CMK (cell line): Measurements from ENCODE around the gene STIM1.
"Not testable (repeated sequence)": the region's sequence is repeated elsewhere in the genome, so short reads cannot be mapped to it uniquely, and the experiment has no call there.

Experiments
- DNase-seq: peaks from one replicate; pipeline ENCODE4 v3.0.0-alpha.2; 2010; ENCODE audit warnings: low read depth

STIM1 gene

DNA sequence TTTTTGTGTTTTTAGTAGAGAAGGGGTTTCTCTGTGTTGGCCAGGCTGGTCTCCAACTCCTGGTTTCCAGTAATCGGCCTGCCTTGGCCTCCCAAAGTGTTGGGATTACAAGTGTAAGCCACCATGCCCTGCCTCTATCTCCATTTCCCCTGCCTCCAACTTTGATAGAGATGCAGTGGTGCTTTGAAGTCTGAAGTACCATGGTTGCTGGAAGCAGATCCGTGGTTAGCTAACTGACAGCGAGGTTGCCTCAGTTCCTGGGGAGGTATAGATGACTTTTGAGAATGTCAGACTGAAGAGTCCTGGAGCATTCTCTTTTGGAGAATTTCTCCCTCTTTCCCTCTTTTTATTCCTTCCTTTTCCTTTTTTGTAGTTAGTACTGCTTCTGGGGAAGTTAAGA, 127.6 kb downstream of the STIM1 start:
- DNase-seq = no peak

DNA sequence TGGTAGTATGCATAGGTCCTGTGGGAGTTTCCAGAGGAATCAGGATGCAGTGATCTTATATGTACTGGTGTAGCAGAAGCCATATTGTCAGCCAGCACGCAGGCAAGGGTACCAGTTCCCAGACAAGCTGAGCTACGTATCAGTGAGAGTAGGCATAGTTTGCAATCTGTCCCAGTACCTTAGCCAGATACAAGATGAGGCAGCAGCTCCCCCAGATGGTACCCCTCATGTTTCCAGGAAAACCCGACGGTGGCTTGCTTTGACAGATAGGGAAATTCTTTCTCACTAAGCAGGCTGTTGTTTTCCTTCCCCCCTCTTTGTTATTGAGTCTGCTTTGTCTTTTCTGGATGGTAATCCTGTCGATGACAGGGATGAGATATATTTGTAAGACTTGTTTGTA, 129.4 kb downstream of the STIM1 start:
- no peak for DNase-seq

DNA sequence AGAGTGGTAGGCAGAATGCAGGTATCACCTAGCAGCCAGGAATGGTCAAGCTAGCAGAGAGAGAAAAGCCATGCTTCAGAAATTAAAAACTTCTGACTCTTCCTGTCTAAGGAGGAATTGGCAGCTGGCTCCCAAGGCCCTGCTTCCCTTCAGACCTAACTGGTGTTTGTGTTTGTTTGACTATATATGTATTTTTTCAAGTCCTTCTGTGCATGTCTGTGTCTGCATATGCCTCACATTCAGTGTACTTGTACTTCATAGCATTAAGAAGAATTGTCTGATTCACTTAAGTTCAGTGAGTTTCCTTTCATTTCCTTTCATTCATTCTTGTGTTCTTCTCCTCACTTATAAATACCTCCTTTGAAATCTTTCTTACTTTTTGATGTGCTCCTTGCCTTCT, 130.2 kb downstream of the STIM1 start:
- DNase-seq = no peak

DNA sequence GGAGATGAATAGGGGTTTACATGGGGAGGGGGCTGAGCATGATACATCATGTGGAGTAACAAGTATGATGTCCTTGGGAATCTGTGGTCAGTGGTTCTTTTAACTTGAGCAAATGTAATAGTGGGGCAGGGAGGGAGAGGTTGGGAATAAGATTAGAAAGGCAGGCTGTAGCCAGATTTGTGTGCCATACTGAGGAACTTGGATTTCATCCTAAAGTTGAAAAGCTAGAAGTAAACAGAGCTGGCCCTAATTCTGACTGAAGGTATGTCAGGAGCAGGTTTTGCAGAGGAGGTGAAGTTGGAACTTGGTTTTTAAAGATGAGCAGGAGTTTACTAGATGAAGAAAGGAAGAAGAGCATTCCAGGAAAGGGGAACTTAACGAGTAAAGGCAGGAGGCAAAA, 130.8 kb downstream of the STIM1 start:
- no peak for DNase-seq

DNA sequence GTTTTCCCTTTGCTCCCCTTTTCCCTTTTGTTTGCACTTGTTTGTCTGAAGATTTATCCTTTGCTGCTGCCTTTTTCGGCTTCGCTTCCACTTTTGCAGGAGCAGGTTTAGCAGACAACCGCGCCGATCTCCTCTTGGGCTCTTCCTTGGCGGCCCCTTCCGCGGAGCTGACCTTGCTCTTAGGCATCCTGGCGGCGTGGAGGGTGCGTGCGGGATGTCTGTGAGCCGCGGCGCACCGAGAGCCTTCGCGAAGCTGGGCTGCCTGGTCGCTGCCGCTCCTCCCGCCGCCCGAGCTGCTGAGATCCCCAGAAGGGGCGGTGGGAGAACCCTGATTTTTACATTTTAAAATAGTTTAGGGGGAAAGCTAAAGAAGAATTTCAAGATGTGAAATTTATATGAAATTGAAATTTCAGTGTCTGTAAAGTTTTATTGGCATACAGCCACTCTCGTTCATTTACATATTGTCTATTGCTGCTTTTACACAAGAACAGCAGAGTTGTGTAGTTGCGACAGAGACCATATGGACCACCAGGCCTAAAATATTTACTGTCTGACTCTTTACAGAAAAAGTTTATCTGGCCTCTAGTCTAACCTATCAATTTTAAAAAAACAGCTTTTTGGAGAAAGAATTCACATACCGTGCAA, 133.9 kb downstream of the STIM1 start:
- no peak for DNase-seq

DNA sequence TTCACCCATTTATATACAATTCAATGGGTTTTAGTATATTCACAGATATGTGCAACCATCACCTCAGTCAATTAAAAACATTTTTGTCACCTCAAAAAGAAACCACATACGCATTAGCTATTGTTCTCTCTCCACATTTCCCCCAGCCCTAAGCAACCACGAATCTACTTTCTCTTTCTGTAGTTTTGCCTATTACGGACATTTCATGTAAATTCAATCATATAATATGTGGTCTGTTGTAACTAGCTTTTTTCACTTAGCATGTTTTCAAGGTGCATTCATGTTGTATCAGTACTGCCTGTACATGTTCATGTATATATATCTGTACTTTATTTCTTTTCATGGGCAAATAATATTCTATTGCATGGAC, 134.4 kb downstream of the STIM1 start:
- DNase-seq = no peak

DNA sequence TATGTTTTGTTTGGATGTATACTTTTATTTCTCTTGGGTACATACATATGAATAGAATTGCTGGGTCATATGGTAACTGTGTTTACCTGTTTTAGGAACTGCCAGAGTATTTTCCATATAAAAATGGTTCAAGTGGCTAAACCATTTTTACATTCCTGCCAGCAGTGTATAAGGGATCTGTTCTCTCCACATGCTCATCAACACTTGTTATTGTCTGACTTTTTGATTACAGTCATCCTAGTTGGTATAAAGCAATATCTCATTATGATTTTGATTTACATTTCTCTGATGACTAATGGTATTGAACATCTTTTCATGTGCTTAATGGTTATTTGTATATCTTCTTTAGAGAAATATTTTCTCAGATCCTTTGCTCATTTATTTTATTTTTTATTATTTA, 134.9 kb downstream of the STIM1 start:
- DNase-seq = no peak

DNA sequence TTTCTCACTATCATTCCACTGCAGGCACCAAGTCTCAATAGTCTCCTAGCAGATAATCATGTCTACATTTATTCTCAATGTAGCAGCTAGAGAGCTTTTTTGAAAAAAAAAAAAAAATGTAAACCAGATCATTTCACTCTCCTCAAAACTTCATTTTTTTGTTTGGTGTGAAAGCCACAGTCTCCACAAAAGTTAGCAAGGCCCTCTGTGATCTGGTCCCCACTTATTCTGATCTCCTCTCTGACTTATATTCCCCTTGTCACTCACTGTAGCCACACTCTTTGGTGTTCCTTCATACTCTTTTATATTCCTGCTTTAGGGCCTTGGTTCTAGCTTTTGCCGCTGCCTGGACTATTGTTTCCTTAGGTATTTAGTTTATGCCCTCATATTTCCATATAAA, 137.5 kb downstream of the STIM1 start:
- DNase-seq = no peak

DNA sequence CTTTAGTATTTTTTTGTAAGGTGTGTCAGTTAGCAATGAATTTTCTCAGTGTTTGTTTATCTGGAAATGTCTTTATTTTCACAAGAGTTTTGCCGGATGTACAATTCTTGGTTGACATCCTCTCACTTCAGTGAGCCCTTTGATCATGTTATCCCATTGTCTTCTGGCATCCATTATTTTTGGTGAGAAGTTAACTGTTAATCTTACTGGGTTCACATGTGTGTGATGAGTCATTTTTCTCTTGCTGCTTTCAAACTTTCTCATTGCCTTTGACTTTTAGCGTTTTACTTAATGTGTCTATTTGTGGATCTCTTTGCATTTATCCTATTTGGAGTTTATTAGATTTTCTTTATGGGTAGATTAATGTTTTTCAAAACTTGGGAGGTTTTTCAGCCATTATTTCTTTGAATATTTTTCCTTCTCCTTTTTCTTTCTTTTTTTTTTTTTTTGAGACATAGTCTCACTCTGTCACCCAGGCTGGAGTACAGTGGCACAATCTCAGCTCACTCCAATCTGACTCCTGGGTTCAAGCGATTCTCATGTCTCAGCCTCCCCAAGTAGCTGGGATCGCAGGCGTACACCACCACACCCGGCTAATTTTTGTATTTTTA, 138.7 kb downstream of the STIM1 start:
- no peak for DNase-seq

DNA sequence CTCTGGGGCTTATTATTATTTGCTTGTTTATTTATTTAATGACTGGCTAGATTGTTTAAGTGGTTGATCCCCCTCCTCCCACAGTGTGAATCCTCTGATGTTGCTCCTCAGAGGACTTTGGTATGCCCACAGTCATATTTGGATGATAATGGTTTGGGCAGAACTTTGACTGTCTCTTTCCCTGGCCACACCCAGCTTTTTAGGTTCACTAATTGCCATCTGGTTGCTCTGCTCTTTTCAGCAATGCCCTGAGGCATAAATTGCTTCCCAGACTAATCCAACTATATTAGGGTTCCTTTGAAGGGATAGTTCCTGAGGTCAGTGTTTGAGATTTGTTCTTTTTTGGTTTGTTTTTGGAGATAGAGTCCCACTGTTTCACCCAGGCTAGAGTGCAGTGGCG, 139.8 kb downstream of the STIM1 start:
- no peak for DNase-seq

DNA sequence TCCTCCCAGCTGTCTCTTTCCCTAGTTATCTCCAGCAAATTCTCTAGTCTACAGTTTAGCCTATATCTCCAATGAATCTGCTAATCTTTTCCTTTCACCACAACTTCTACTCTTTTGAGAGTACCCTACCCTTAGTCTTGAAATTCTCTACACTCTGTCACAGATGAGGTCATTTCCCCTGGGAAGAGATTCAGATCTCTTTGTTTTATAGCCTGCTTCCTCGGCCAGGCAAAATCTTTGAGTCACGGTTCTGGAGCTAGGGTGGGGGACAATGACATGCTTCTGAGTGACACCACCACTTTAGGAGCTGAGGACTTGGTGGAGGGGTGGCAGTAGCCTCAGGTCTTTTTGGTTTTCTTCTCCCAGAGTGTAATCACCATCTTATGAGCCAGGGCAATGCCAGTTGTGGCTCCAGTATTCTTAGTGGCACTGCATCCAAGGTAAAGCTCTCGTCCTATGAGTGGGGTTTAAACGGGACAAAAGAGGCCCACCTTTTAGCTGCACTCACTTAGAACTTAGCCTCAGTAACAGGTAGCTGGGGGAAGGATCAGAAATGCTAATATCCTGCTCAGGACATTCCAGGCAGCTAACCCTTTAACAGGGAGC, 140.6 kb downstream of the STIM1 start:
- DNase-seq = no peak

DNA sequence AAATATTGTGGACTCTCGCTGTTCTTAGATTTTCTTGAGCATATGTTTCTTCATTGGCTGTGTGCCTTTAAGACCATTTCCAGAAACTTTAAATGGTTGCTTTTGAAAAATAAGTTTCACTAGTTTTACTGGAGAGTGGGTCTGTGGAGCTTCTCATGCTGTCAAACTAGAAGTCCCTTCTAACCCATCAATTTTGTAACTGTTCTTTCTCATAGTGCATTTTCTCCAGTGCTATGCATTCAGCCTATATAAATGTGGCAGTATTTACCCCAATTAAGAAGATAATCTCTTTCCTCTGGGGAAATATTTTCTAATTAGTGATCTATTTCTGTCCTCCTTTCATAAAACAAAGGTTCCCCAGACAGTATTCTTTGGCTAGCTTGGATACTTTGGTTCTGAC, 141.2 kb downstream of the STIM1 start:
- DNase-seq = no peak

DNA sequence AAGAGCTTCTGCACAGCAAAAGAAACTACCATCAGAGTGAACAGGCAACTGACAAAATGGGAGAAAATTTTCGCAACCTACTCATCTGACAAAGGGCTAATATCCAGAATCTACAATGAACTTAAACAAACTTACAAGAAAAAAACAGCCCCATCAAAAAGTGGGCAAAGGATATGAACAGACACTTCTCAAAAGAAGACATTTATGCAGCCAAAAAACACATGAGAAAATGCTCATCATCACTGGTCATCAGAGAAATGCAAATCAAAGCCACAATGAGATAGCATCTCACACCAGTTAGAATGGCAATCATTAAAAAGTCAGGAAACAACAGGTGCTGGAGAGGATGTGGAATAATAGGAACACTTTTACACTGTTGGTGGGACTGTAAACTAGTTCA, 149.3 kb downstream of the STIM1 start:
- not testable (repeated sequence) for DNase-seq

DNA sequence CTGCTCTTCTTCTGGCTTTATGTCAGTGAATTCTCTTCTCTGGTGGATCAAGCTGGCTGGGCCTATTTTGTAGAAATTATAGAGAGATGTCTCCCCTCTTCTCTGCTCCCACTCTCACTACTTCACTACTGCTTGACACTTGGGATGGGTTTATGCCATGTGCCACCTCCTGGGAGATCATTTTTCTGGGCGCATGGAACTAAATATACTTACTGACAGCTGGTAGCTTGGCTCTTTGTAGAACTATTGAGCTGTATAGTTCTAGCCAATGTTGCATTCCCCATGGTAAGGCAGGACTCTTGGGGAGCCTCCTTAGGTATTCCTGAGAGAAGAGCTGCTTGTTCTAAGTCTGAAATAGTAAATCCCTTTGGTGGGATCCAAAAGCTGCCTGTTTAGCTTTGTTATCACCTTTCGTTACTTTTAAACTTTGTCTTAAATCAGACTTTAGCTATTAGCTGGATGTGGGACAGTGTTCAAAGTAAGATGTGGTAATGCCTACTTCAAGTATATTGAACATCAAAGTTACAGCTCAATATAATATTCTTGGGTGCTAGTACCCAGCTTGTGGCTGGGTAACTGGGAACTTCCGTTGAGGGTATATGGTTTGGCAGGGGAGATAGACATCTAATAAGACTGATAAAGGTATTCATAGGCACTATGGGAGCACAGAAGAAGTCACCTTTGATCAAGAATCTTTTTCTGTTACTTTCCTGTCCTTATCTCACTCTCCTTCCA, 151.6 kb downstream of the STIM1 start:
- DNase-seq = no peak

DNA sequence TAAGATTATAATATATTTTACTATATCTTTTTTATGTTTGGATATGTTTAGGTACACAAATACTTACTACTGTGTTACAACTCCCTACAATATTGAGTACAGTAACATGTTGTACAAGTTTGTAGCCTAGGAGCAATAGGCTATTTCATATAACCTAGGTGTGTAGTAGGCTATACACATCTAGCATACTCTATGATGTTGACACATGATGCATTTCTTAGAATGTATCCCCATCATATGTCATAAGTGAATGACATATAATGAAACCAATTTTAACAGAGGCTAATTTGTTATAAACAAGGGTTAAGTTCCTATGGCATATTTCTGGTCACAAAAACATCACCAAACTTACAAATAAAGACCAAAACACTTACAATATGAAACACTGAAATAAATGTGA, 152.7 kb downstream of the STIM1 start:
- DNase-seq = no peak

DNA sequence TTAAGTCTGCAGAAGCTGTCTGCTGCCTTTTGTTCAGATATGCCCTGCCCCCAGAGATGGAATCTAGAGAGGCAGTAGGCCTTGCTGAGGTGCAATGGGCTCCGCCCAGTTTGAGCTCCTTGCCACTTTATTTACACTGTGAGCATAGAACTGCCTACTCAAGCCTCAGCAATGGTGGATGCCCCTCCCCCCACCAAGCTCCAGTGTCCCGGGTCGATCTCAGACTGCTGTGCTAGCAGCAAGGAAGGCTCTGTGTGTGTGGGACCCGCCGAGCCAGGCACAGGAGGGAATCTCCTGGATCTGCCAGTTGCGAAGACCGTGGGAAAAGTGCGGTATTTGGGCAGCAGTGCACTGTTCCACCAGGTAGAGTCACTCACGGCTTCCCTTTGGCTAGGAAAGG, 161.1 kb downstream of the STIM1 start:
- DNase-seq = not testable (repeated sequence)

DNA sequence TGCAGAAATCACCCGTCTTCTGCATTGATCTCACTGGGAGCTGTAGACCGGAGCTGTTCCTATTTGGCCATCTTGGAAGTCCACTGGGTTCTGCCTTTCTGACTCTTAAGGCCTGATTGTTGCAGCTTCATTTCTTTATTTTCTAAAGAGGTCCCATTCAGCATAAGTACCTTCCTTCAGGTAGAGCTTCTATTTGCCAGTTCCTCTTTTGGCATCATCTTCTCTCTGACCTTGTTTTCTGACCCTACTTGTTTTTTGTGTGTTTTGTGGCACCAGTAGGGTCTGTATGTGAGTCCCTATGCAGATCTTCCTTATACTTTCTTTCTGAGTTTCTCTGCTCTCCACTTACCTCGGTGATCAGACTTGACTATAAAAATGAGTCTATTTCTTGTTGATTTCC, 161.7 kb downstream of the STIM1 start:
- DNase-seq = no peak

DNA sequence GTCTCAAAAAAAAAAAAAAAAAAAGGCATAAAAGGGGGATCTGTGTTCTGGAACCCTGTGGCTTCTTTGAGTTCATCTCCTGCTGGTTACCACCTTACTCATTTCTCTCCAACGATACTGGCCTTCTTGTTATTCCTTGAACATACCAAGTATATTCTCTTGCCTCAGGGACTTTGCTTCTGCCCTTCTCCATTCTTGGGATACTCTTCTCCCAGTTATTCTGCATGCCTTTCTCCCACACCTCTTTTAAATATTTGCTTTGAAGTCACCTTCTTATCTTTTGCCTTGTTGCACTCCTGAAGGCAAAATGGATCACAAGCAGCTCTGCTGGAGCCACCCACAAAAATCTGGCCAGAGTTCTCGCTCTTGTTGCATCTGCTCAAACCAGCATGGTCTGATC, 163.2 kb downstream of the STIM1 start:
- DNase-seq = no peak

DNA sequence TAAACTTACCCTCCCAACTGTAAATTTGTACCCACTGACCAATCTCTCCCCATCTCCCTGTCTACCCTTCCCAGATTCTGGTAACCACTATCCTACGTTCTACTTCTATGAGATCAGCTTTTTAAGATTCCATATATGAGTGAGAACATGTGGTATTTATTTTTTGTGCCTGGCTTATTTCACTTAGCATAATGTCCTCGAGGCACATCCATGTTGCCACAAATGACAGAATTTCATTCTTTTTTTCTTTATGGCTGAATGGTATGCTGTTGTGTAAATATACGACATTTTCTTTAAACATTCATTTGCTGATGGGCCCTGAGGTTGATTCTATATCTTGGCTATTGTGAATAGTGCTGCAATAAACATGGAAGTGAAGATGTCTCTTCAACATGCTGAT, 164.4 kb downstream of the STIM1 start:
- DNase-seq = no peak

DNA sequence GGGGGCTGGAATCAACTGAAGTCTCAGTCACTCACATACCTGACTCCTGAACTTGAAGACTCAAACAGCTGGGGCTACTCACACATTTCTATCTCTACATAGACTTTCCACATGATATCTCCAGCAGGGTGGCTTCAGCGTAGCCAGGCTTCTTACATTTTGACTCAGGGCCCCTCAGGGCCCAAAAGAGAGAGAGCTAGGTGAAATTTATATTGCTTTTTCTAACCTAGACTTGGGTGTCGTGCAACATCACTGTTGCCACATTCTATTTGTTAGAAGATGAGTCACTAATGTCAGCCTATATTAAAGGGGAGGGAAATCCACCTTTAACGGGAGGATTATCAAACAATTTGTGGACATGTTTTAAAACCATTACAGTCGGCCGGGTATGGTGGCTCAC, 167.2 kb downstream of the STIM1 start:
- DNase-seq = no peak

DNA sequence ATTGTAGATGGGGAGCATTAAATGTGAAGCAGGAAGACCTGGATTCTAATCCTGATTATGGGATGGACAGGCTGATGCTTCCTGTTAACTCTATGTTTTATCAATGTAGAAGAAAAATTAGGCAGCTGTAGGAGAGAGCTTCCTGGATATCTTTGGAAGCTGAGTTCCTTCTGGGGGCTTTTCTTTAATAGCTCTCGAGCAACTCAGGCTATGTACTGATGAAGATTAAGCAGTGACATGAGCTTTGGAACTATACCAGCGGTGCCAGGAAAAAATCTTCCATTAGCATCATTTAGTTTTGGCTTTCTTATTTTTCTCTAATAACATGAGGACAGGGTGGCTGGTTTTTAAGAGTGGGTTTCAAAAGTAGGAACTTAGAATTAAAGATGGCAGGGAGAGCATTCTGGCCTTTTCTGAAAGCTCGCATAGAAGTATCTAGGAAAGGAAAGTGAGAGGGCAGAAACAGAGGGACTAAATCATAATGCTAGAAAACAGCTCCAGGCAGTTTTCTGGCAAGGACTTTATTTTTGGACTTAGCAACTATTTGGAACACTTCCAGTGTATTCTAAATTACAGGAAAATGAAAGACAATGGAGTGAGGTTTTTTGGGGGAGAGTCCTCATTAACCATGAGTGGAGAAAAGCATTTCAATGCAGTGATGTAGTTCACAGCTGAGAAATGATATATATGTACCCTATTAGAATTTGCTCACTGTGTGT, 169.9 kb downstream of the STIM1 start:
- DNase-seq = no peak

DNA sequence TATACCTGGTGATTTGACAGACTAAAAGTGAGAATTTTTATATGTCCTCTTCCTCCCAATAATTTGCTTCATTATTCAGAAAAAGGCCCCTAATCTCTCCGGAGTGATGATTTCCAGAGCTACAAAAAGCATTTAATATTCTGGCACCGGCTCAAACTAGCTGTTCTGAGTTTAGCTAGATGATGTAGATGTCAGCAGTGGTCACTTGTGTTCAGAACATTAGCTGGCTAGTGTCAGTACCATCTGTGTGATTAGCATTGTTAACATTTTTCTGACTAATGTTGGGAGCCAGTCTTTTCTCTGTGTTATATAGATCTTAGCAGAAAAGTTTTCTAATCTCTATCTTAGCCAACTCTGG, 170.5 kb downstream of the STIM1 start:
- DNase-seq = no peak

DNA sequence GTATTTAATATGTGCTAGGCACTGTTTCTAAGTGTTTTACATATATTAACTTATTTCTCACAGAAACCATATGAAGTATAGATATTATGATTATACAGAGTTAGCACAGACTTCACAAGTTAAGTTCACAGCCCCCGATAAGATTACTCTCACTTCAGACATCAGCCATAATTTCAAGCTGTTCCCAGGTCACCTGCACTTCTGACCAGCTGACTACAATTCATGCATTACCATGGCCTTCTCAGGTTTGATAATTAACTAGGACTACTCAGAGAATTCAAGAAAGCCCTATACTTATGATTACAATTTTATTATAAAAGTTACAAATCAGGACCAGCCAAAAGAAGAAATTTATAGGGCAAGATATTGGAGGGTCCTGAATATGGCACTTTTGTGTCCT, 170.9 kb downstream of the STIM1 start:
- no peak for DNase-seq
